WERI-Rb-1 (cell line): ENCODE measurements around the gene PLEKHG5.

Experiments
- DNase-seq: peaks from one replicate; pipeline ENCODE4 v3.0.0-alpha.2; 2020
- H3K27ac ChIP-seq: fragments of 250-450 bp; sonication (Bioruptor Pico); 2 replicates; pipeline ENCODE4 v1.5.1; 2020; ENCODE audit warnings: mild to moderate bottlenecking, moderate library complexity
- H3K27me3 ChIP-seq: fragments of 250-450 bp; sonication (Bioruptor Pico); 2 replicates; pipeline ENCODE4 v1.5.1; 2021; ENCODE audit warnings: mild to moderate bottlenecking, low read depth, moderate library complexity; ENCODE audit not compliant: insufficient read depth, severe bottlenecking
- H3K36me3 ChIP-seq: fragments of 250-450 bp; sonication (Bioruptor Pico); 2 replicates; pipeline ENCODE4 v1.5.1; 2020; ENCODE audit warnings: mild to moderate bottlenecking, moderate library complexity
- H3K4me3 ChIP-seq: 2 replicates; pipeline ENCODE4 v1.5.1; 2011; ENCODE audit warnings: low read depth, mild to moderate bottlenecking, control low read depth, low read length
- H3K9me3 ChIP-seq: fragments of 250-450 bp; sonication (Bioruptor Pico); 2 replicates; pipeline ENCODE4 v1.5.1; 2021; ENCODE audit warnings: mild to moderate bottlenecking, moderate library complexity; ENCODE audit not compliant: severe bottlenecking
- TF ChIP-seq, protein P1 (sequence below): IDR thresholded peaks from 2 replicates; pipeline ENCODE4 v1.5.1; 2011; ENCODE audit warnings: low read depth, mild to moderate bottlenecking, control low read depth, inconsistent platforms, low read length

PLEKHG5 gene

DNA sequence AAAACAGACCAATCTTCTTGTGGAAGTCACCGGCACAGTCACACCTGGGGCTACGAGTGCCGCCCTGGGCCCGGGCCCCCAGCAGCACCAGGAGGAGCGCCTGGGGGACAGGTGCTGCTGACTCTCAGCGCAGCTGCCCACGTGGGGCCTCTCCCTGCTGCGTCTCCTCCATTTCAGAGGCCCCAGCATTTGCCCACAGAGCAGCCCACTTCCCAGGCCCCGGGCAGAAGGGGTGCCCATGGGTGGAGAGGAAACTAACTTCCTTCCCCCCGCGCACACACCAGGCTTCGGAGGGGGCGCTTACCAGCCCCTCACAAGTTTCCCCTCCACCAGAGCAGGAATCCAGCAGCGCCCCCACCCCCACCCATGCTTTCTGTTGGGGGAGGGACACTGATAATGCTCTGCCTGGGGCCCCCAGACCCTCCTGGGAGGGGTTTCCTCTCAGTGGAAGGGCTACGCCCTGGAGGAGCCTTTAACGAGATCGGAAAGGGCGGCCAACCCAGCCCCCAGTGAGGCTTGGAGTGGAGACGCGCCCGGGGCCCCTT, 25.9 kb downstream of the PLEKHG5 start:
- no peak overlapping the region for H3K27ac ChIP-seq

DNA sequence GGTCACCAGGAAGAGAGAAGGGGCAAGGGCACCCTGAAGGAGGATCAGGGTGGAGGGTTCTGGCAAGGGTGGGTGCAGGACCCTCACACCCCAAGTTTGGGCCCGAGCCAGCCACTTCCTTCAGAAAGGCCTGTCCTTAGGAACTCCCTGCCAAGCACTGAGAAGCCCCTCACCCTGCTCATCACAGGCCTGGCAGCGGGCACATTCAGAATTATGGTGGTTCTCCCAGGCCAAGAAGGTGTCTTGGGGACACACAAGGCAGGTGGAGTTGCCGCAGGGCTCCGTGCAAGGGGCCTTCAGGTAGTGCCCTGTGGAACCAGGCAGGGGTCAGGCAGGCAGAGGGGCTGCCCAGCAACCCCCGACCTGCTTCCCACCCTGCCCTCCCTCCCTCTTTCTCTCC, 26.6 kb downstream of the PLEKHG5 start:
- Histone ChIP-seq H3K27ac (no peak overlapping the region), H3K36me3 (peaks cover 27% of the 10 kb centered on the region), H3K27me3 (no peaks in the 10 kb centered on the region), H3K4me3 (no peak overlapping the region), H3K9me3 (no peaks in the 10 kb centered on the region)
- no peak for DNase-seq
- TF ChIP-seq, protein P1, sequence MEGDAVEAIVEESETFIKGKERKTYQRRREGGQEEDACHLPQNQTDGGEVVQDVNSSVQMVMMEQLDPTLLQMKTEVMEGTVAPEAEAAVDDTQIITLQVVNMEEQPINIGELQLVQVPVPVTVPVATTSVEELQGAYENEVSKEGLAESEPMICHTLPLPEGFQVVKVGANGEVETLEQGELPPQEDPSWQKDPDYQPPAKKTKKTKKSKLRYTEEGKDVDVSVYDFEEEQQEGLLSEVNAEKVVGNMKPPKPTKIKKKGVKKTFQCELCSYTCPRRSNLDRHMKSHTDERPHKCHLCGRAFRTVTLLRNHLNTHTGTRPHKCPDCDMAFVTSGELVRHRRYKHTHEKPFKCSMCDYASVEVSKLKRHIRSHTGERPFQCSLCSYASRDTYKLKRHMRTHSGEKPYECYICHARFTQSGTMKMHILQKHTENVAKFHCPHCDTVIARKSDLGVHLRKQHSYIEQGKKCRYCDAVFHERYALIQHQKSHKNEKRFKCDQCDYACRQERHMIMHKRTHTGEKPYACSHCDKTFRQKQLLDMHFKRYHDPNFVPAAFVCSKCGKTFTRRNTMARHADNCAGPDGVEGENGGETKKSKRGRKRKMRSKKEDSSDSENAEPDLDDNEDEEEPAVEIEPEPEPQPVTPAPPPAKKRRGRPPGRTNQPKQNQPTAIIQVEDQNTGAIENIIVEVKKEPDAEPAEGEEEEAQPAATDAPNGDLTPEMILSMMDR, result no peak

More for the DNA sequence above, 25.9 kb downstream of the PLEKHG5 start:
- peaks cover 31% of the 10 kb centered on the region for H3K36me3 ChIP-seq
- no peaks in the 10 kb centered on the region for H3K9me3 ChIP-seq
- TF ChIP-seq, protein P1, result no peak
- H3K27me3 ChIP-seq, result no peaks in the 10 kb centered on the region
- DNase-seq, result no peak
- no peak overlapping the region for H3K4me3 ChIP-seq

DNA sequence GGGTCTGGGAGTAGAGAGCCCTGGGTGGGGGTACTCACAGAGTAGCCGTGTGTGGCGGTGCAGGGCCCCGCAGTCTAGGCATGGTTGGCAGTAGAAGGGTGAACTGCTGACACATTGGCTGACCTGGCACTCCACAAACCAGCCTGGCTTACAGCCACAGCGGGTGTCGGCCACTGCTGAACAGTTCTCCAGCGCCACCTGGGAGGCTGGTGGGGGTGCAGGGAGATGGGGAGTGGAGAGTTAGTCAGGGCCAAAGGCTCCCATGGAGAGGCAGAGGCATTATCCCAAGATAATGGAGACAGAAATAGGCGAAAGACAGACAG, 27.0 kb downstream of the PLEKHG5 start:
- H3K27me3 ChIP-seq, result no peaks in the 10 kb centered on the region
- no peak overlapping the region for H3K27ac ChIP-seq
- H3K4me3 ChIP-seq, result no peak overlapping the region
- TF ChIP-seq, protein P1, result 0 out of 2 replicates have a peak, but pooled peaks have one; percentile 13
- peaks cover 23% of the 10 kb centered on the region for H3K36me3 ChIP-seq
- no peak for DNase-seq
- H3K9me3 ChIP-seq, result no peaks in the 10 kb centered on the region

DNA sequence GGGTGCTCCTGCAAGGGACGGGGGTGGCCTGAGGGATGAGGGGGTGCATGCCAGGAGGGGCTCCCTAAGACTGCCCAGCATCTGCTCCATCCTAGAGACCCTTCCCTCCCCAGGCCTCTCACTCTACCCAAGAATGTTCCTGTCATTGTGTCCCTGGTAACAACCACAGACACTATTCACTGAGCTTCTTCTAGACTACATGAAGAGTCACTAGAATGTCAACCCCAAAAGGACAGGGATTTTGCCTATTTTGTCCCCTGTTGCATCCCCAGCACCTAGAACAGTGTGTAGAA, 28.4 kb downstream of the PLEKHG5 start:
- DNase-seq, result no peak
- Histone ChIP-seq H3K27me3 (no peaks in the 10 kb centered on the region), H3K27ac (no peak overlapping the region), H3K9me3 (no peaks in the 10 kb centered on the region), H3K4me3 (no peak overlapping the region), H3K36me3 (peaks cover 13% of the 10 kb centered on the region)
- TF ChIP-seq, protein P1, result no peak

DNA sequence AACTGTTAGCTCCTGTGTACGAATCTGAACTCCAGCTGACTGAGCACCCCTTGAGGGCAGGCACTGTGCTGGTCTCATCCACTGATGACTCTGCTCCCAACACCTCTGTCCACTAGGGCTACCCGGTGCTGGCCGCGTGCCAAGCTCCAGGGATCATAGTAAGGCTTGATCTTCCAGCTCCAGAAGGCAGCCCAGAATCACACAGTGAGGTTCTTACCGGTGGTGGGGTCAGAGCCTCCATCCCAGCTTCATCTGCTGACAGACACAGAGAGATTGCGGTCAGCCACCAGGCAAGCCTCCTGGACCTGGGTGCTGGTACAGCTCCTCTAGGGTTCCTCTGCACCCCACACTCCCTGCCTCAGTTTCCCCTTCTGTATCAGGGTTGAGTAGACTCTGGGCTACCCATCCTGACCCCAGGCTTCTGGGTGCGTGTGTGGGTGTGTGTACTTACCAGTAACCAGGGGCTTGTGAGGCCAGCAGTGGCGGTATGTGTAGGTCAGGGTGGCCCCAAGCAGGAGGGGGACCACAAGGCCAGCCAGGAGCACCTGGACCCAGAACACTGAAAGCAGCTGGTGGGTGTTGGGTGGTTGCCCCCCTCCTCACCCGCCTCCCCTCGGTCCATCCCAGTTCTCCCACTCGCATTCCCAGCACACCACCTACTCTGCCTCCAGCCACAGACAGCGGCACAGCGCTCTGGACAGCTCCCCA, 28.9 kb downstream of the PLEKHG5 start:
- TF ChIP-seq, protein P1, result no peak
- no peak overlapping the region for H3K4me3 ChIP-seq
- no peaks in the 10 kb centered on the region for H3K27me3 ChIP-seq
- H3K27ac ChIP-seq, result no peak overlapping the region
- no peaks in the 10 kb centered on the region for H3K9me3 ChIP-seq
- DNase-seq, result no peak
- peaks cover 11% of the 10 kb centered on the region for H3K36me3 ChIP-seq
